ENCODE results near the gene FUCA1.

The FUCA1 gene

GRCh38 chr1:23867895-23868556 lies at the start of gene FUCA1:
Gene FUCA1 (minus strand): TSS chr1:23868290. CDS start chr1:23868286, 4 bp downstream.
- peaks cover 15% of the 10 kb centered on the region for H3K4me1 Mint-ChIP-seq (ENCODE audit: low read depth)
- no peaks in the 10 kb centered on the region for H3K9me3 Mint-ChIP-seq
- H3K4me3 Mint-ChIP-seq: peak within 1 kb of the TSS; percentile 86
- H3K27me3 Mint-ChIP-seq (ENCODE audit: low read depth): peaks cover 14% of the 10 kb centered on the region
- H3K36me3 Mint-ChIP-seq (ENCODE audit: low read depth): no peaks in the 10 kb centered on the region
- peak within 1 kb of the TSS; percentile 61 for H3K27ac Mint-ChIP-seq

GRCh38 chr1:23916209-23917131 lies 48.4 kb upstream of the FUCA1 start:
- no peak overlapping the region for H3K4me3 Mint-ChIP-seq
- H3K27me3 Mint-ChIP-seq (ENCODE audit: low read depth): peaks cover 2% of the 10 kb centered on the region
- H3K36me3 Mint-ChIP-seq (ENCODE audit: low read depth): no peaks in the 10 kb centered on the region
- H3K9me3 Mint-ChIP-seq: no peaks in the 10 kb centered on the region
- peaks cover 12% of the 10 kb centered on the region for H3K4me1 Mint-ChIP-seq (ENCODE audit: low read depth)
- no peak overlapping the region for H3K27ac Mint-ChIP-seq

GRCh38 chr1:23915466-23915865 lies 47.4 kb upstream of the FUCA1 start:
- Mint-ChIP-seq H3K4me3 (no peak overlapping the region), H3K9me3 (no peaks in the 10 kb centered on the region), H3K27ac (no peak overlapping the region), H3K36me3 (ENCODE audit: low read depth) (no peaks in the 10 kb centered on the region), H3K4me1 (ENCODE audit: low read depth) (peaks cover 21% of the 10 kb centered on the region), H3K27me3 (ENCODE audit: low read depth) (peaks cover 2% of the 10 kb centered on the region)

- peaks cover 25% of the 10 kb centered on the region for H3K4me1 Mint-ChIP-seq (ENCODE audit: low read depth)
- H3K27ac Mint-ChIP-seq: no peak overlapping the region
- H3K9me3 Mint-ChIP-seq: no peaks in the 10 kb centered on the region
- no peaks in the 10 kb centered on the region for H3K36me3 Mint-ChIP-seq (ENCODE audit: low read depth)
- no peak overlapping the region for H3K4me3 Mint-ChIP-seq
- H3K27me3 Mint-ChIP-seq (ENCODE audit: low read depth): peaks cover 2% of the 10 kb centered on the region
Measured at GRCh38 chr1:23914921-23915320, 46.8 kb upstream of the FUCA1 start.

- Mint-ChIP-seq H3K27ac (no peak within 1 kb of the TSS), H3K9me3 (no peaks in the 10 kb centered on the region), H3K27me3 (ENCODE audit: low read depth) (no peaks in the 10 kb centered on the region), H3K4me3 (no peak within 1 kb of the TSS), H3K36me3 (ENCODE audit: low read depth) (no peaks in the 10 kb centered on the region), H3K4me1 (ENCODE audit: low read depth) (peaks cover 39% of the 10 kb centered on the region)
Measured at GRCh38 chr1:23913212-23913880, 45.3 kb upstream of the FUCA1 start, which contains the start of gene CNR2. Gene CNR2 (minus strand): TSS chr1:23913362. CDS start chr1:23875617, 37,745 bp downstream.

DNA sequence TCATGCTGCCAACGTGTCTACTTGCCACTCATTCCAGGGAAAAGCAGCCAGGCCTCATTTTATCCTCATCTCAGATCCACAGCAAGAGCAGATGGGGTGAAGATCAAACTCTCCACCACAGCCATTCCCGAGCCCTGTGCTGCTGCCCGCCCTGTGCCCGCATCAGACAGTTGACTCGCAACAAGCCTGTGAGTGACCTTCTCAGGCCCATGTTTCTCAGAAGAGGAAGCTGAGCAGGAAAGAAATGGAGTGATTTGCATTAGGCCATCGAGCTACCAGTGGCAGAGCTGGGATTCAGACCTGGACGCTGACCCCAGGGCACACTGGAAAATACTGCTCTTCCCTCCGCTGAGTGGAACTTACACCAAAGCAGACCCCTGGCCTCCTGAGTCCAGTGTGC lies 43.8 kb upstream of the FUCA1 start:
- Mint-ChIP-seq H3K36me3 (ENCODE audit: low read depth) (no peaks in the 10 kb centered on the region), H3K9me3 (no peaks in the 10 kb centered on the region), H3K27ac (no peak overlapping the region), H3K4me3 (no peak overlapping the region), H3K27me3 (ENCODE audit: low read depth) (no peaks in the 10 kb centered on the region), H3K4me1 (ENCODE audit: low read depth) (peaks cover 38% of the 10 kb centered on the region)

DNA sequence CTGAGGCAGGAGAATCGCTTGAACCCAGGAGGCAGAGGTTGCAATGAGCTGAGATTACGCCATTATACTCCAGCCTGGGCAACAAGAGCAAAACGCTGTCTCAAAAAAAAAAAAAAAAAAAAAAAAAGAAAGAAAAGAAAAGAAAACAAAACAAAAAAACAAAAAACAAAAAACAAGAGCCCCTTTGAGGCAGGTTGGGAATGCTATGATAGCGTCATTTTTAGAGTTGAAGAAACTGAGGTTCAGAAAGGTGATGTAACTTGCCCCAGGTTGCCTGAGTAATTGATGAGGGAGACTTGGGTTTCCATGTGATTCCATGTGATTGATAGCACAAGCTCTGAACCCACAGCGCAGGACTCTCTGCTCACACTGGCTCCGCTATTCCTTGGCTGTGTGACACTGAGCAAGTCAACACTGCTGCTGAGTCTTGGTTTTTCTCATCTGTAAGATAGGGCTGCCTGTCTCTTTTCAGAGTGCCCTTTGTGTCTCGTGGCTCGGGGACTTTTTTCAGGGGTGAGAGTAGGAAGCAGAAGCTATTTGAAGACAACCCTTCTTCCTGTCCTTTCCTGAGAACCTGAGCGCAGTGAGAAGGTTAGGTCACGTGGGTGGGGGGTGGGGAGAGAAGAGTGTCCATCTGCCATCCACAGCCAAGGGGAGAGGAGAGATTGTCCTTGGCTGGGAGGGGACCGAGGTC lies 42.6 kb upstream of the FUCA1 start:
- Mint-ChIP-seq H3K9me3 (no peaks in the 10 kb centered on the region), H3K27me3 (ENCODE audit: low read depth) (peaks cover 5% of the 10 kb centered on the region), H3K36me3 (ENCODE audit: low read depth) (no peaks in the 10 kb centered on the region), H3K4me1 (ENCODE audit: low read depth) (peaks cover 39% of the 10 kb centered on the region), H3K27ac (peak overlapping the region; percentile 60), H3K4me3 (peak overlapping the region; percentile 54)

DNA sequence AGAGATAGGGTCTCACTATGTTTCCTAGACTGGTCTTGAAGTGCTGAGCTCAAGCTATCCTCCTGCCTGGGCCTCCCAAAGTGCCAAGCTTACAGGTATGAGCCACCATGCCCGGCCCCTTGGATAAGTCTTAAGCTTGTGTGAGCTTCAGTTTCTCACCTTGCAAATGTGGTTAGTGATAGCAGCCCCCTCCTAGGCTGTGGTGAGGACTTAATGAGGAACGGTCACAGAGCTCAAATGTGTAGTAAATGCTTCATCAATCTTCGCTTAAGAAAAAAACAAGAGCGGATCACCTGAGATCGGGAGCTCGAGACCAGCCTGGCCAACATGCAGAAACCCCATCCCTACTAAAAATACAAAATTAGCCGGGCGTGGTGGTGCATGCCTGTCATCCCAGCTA lies 42.1 kb upstream of the FUCA1 start:
- Mint-ChIP-seq H3K27ac (no peak overlapping the region), H3K27me3 (ENCODE audit: low read depth) (peaks cover 9% of the 10 kb centered on the region), H3K36me3 (ENCODE audit: low read depth) (no peaks in the 10 kb centered on the region), H3K4me1 (ENCODE audit: low read depth) (peaks cover 43% of the 10 kb centered on the region), H3K4me3 (peak overlapping the region; percentile 14), H3K9me3 (no peaks in the 10 kb centered on the region)

- H3K4me3 Mint-ChIP-seq: peak overlapping the region; percentile 15
- H3K27ac Mint-ChIP-seq: peak overlapping the region; percentile 47
- no peaks in the 10 kb centered on the region for H3K9me3 Mint-ChIP-seq
- peaks cover 13% of the 10 kb centered on the region for H3K27me3 Mint-ChIP-seq (ENCODE audit: low read depth)
- no peaks in the 10 kb centered on the region for H3K36me3 Mint-ChIP-seq (ENCODE audit: low read depth)
- H3K4me1 Mint-ChIP-seq (ENCODE audit: low read depth): peaks cover 49% of the 10 kb centered on the region
Measured at GRCh38 chr1:23909412-23909811, 41.3 kb upstream of the FUCA1 start.

DNA sequence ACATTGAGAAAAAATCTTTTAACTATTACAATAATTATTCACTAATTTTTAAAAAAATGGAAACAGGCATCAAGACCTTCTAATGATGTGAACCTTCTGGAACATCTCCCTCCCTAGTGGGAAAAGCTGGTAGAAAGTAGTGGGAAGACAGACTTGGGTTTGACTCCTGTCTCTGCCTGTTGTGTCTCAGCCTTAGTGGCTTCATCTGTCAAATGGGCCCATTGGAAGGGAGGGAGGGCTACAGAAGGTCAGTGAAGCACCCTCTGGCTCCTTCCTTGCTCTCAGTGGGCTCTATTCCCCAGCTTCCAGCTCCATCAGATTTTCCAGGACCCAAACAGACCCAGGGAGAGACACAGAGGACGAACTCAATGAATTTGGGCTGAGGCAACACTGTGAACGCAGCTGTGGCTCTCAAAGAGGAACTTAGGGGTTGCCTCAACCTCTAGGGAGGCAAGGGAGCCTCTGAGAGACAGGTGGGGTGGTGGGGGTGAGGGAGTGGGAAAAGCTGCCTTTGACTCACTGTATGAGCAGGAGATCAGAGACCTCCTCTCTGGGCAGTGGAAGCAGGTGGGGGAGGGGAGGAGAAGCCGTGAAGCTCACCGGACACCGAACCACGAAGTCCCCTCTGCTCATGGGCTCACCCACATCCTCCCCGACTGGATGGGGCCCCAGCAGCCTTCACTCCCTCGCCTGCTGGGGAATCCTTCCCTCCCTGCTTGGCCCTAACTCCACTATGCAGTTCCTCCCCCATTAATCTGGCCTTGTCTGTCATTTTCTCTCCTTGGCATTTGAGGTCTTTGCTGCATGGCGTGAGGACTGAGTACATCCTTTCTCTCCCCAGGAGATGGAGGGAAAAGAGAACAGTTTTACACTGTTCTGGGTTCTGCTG lies 40.6 kb upstream of the FUCA1 start:
- H3K4me3 Mint-ChIP-seq: no peak overlapping the region
- H3K27me3 Mint-ChIP-seq (ENCODE audit: low read depth): peaks cover 17% of the 10 kb centered on the region
- H3K27ac Mint-ChIP-seq: no peak overlapping the region
- H3K4me1 Mint-ChIP-seq (ENCODE audit: low read depth): peaks cover 50% of the 10 kb centered on the region
- H3K36me3 Mint-ChIP-seq (ENCODE audit: low read depth): no peaks in the 10 kb centered on the region
- no peaks in the 10 kb centered on the region for H3K9me3 Mint-ChIP-seq

DNA sequence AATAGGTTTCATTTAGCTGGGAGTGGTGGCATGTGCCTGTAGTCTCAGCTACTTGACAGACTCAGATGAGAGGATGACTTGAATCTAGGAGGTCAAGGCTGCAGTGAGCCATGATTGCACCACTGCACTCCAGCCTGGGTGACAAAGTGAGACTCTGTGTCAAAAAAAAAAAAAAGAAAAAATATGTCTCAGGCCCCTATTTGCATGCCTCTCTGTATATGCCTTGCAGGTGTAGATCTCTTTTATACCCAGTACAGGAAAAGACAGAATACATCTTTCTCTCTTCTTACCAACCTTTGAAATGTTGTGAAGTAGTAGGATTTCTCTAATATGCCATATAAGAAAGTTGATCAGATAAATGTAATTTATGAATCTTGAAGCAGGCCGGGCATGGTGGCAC lies 38.6 kb upstream of the FUCA1 start:
- Mint-ChIP-seq H3K27ac (no peak overlapping the region), H3K36me3 (ENCODE audit: low read depth) (no peaks in the 10 kb centered on the region), H3K27me3 (ENCODE audit: low read depth) (peaks cover 31% of the 10 kb centered on the region), H3K9me3 (no peaks in the 10 kb centered on the region), H3K4me3 (no peak overlapping the region), H3K4me1 (ENCODE audit: low read depth) (peaks cover 41% of the 10 kb centered on the region)

DNA sequence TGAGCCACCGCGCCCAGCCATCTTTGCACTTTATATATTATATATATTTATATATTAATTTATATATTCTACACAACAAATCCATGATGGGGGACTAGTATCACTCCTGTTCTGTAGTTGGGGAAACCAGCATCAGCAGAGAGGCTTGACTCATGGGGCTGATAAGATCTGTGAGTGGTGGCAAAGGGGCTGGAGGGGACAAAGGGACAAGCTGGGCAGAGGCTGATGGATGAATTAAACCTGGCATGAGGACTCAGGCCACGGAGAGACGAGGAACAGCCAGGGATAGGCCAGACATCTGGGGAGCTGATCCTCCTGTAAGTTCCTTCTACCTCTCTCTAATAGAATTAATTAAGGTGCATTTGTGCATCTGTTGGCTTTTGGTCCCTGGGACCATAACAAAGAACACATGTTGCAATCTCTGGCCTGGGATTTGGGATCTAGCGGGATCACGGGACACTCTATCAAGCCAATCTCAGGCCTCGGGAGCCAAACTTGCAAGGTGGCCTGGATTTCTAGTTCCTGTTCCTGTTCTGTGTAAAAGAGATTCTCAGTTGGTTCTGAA lies 37.5 kb upstream of the FUCA1 start:
- Mint-ChIP-seq H3K9me3 (no peaks in the 10 kb centered on the region), H3K36me3 (ENCODE audit: low read depth) (no peaks in the 10 kb centered on the region), H3K4me1 (ENCODE audit: low read depth) (peaks cover 31% of the 10 kb centered on the region), H3K27ac (no peak overlapping the region), H3K4me3 (no peak overlapping the region), H3K27me3 (ENCODE audit: low read depth) (peaks cover 43% of the 10 kb centered on the region)

DNA sequence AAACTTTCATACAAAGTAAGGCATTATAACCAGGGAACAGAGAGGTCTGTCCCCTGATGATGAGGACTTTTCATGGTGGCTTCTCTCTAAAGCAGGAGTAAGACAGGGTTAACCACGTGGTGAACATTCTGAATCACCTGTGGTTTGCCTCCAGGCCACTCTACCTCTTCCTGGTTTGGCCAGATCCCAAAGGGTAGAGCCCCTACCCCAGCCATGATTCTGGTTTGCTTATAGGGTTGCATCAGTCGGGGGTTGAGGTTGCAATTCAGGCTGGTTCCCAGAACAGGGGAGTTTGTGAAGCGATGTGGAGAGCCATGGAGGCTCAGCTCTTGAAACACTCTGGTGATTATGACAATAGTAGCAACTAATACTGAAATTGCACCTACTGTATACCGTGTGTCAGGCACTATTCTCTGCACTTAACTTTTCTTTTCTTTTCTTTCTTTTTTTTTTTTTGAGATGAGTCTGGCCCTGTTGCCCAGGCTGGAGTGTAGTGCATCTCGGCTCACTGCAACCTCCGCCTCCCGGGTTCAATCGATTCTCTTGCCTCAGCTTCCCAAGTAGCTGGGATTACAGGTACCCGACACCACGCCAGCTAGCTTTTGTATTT lies 36.8 kb upstream of the FUCA1 start:
- peaks cover 27% of the 10 kb centered on the region for H3K4me1 Mint-ChIP-seq (ENCODE audit: low read depth)
- H3K36me3 Mint-ChIP-seq (ENCODE audit: low read depth): no peaks in the 10 kb centered on the region
- no peak overlapping the region for H3K27ac Mint-ChIP-seq
- H3K4me3 Mint-ChIP-seq: no peak overlapping the region
- H3K27me3 Mint-ChIP-seq (ENCODE audit: low read depth): peaks cover 43% of the 10 kb centered on the region
- no peaks in the 10 kb centered on the region for H3K9me3 Mint-ChIP-seq
